ENCODE data around the gene ASXL3. TPM values are rescaled to one million over a fixed set of nuclear protein-coding genes. Genes with fewer than 3 reads are reported as not detected.

ASXL3 gene
- total and polyA plus RNA-seq, 2 donors from 2014 or later = 0.71 to 10.4 TPM

- no peak overlapping the region for H3K9ac ChIP-seq (ENCODE audit: low read length in 3 of 3)
- H3K4me1 ChIP-seq (ENCODE audit: control insufficient read depth in 2 of 3, insufficient read depth in 2 of 3, low read depth in 1 of 3, low read length in 3 of 3) = peaks cover 0 to 7% (median 0%) of the 10 kb centered on the region in 3 donors
- H3K27me3 ChIP-seq (ENCODE audit: control insufficient read depth, insufficient read depth, low read length) = no peaks in the 10 kb centered on the region
- TF ChIP-seq, protein P1, sequence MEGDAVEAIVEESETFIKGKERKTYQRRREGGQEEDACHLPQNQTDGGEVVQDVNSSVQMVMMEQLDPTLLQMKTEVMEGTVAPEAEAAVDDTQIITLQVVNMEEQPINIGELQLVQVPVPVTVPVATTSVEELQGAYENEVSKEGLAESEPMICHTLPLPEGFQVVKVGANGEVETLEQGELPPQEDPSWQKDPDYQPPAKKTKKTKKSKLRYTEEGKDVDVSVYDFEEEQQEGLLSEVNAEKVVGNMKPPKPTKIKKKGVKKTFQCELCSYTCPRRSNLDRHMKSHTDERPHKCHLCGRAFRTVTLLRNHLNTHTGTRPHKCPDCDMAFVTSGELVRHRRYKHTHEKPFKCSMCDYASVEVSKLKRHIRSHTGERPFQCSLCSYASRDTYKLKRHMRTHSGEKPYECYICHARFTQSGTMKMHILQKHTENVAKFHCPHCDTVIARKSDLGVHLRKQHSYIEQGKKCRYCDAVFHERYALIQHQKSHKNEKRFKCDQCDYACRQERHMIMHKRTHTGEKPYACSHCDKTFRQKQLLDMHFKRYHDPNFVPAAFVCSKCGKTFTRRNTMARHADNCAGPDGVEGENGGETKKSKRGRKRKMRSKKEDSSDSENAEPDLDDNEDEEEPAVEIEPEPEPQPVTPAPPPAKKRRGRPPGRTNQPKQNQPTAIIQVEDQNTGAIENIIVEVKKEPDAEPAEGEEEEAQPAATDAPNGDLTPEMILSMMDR (IDR thresholded peaks at IDR 0.05; ENCODE audit: borderline replicate concordance, extremely low read depth, insufficient read depth) = no peak
- intact Hi-C loops (cut with DNase I) = no loop called here
- DNase-seq (no peak), FAIRE-seq (no peak)
- no peak overlapping the region for H3K4me3 ChIP-seq (ENCODE audit: low read length in 3 of 3)
- no peaks in the 10 kb centered on the region for H3K36me3 ChIP-seq (ENCODE audit: control insufficient read depth in 2 of 3, insufficient read depth in 3 of 3, low read length in 3 of 3)
- no peak overlapping the region for H3K27ac ChIP-seq (ENCODE audit: low read depth in 2 of 2, low read length in 2 of 2)
- no peaks in the 10 kb centered on the region for H3K9me3 ChIP-seq (ENCODE audit: control insufficient read depth in 2 of 3, insufficient read depth in 1 of 3, low read length in 3 of 3)
Measured at GRCh38 chr18:33588361-33588760, 10.3 kb downstream of the ASXL3 start.

- H3K27ac ChIP-seq (ENCODE audit: low read depth in 2 of 2, low read length in 2 of 2) = no peak overlapping the region
- TF ChIP-seq, protein P1 (IDR thresholded peaks at IDR 0.05; ENCODE audit: borderline replicate concordance, extremely low read depth, insufficient read depth) = no peak
- intact Hi-C loops (cut with DNase I) = no loop called here
- no peaks in the 10 kb centered on the region for H3K36me3 ChIP-seq (ENCODE audit: control insufficient read depth in 2 of 3, insufficient read depth in 3 of 3, low read length in 3 of 3)
- no peaks in the 10 kb centered on the region for H3K4me1 ChIP-seq (ENCODE audit: control insufficient read depth in 2 of 3, insufficient read depth in 2 of 3, low read depth in 1 of 3, low read length in 3 of 3)
- no peak for FAIRE-seq
- H3K27me3 ChIP-seq (ENCODE audit: control insufficient read depth, insufficient read depth, low read length) = no peaks in the 10 kb centered on the region
- DNase-seq = no peak
- no peak overlapping the region for H3K4me3 ChIP-seq (ENCODE audit: low read length in 3 of 3)
- no peak overlapping the region for H3K9ac ChIP-seq (ENCODE audit: low read length in 3 of 3)
- no peaks in the 10 kb centered on the region for H3K9me3 ChIP-seq (ENCODE audit: control insufficient read depth in 2 of 3, insufficient read depth in 1 of 3, low read length in 3 of 3)
Measured at GRCh38 chr18:33593261-33593660, 15.2 kb downstream of the ASXL3 start.

GRCh38 chr18:33594799-33595198 is 16.8 kb downstream of the ASXL3 start:
- no peaks in the 10 kb centered on the region for H3K4me1 ChIP-seq (ENCODE audit: control insufficient read depth in 2 of 3, insufficient read depth in 2 of 3, low read depth in 1 of 3, low read length in 3 of 3)

More at GRCh38 chr18:33594799-33595198, 16.8 kb downstream of the ASXL3 start:
- DNase-seq (no peak), FAIRE-seq (no peak)
- TF ChIP-seq, protein P1 (IDR thresholded peaks at IDR 0.05; ENCODE audit: borderline replicate concordance, extremely low read depth, insufficient read depth) = no peak
- intact Hi-C loops (cut with DNase I) = no loop called here
- Histone ChIP-seq H3K27me3 (ENCODE audit: control insufficient read depth, insufficient read depth, low read length) (no peaks in the 10 kb centered on the region), H3K36me3 (ENCODE audit: control insufficient read depth in 2 of 3, insufficient read depth in 3 of 3, low read length in 3 of 3) (no peaks in the 10 kb centered on the region), H3K4me3 (ENCODE audit: low read length in 3 of 3) (no peak overlapping the region), H3K9me3 (ENCODE audit: control insufficient read depth in 2 of 3, insufficient read depth in 1 of 3, low read length in 3 of 3) (no peaks in the 10 kb centered on the region), H3K27ac (ENCODE audit: low read depth in 2 of 2, low read length in 2 of 2) (no peak overlapping the region), H3K9ac (ENCODE audit: low read length in 3 of 3) (no peak overlapping the region)

Measured in kidney (tissue), 14 donors.